Suprapubic skin (tissue), 4 donors: ENCODE measurements around the gene CDPF1.

Experiments used
- CTCF ChIP-seq, 2 donors: fragments of 200-600 bp in 1 of 2; fragments of 450-650 bp in 1 of 2; sonication (generic) in 1 of 2; IDR thresholded peaks; one replicate each; pipeline ENCODE4 v1.5.1; 2016 to 2019; ENCODE audit warnings: antibody characterized with exemption in 2 of 2, mild to moderate bottlenecking in 1 of 2, moderate library complexity in 1 of 2
- EP300 ChIP-seq: sonication (generic); formaldehyde crosslinking; IDR thresholded peaks from one replicate; pipeline ENCODE4 v1.6.1; 2017; ENCODE audit warnings: antibody characterized with exemption
- POLR2A ChIP-seq, 2 donors: fragments of 450-650 bp; IDR thresholded peaks; one replicate each; pipeline ENCODE4 v1.6.1; 2017; ENCODE audit warnings: antibody characterized with exemption in 2 of 2, mild to moderate bottlenecking in 2 of 2, moderate library complexity in 2 of 2
- POLR2AphosphoS5 ChIP-seq, 3 donors: sonication (generic); formaldehyde crosslinking; IDR thresholded peaks; one replicate each; pipeline ENCODE4 v1.6.1; 2017; ENCODE audit warnings: antibody characterized with exemption in 3 of 3

GRCh38 chr22:46251266-46251665, 1.2 kb upstream of the CDPF1 start:
- TF ChIP-seq CTCF (IDR thresholded peaks at IDR 0.05) (no peak), POLR2A (IDR thresholded peaks at IDR 0.05) (no peak), EP300 (no peak), POLR2AphosphoS5 (IDR thresholded peaks at IDR 0.05) (no peak)
